Activated CD8-positive, alpha-beta T cell treated with anti-CD3 and anti-CD28 coated beads for 36 hours (primary cell): Measurements from ENCODE around the gene CYP4F8. TPM values are rescaled to one million over a fixed set of nuclear protein-coding genes. Genes with fewer than 3 reads are reported as not detected.
"Not testable (repeated sequence)": the region's sequence is repeated elsewhere in the genome, so short reads cannot be mapped to it uniquely, and the experiment has no call there.

Experiments used
- ATAC-seq: fragments of 200-7000 bp; cut with Tn5 transposase; one replicate; pipeline ENCODE4 v1.10.0; 2021; ENCODE audit warnings: mild to moderate bottlenecking, moderate library complexity
- CTCF ChIA-PET: fragments of 350-600 bp; sonication (Branson Sonifier 250); formaldehyde crosslinking; loops from one replicate; lab custom pipeline; 2021; ENCODE audit warnings: antibody characterized with exemption; lab: Charles Lee
- POLR2A ChIA-PET: fragments of 350-600 bp; sonication (Branson Sonifier 250); formaldehyde crosslinking; loops from one replicate; lab custom pipeline; 2021; ENCODE audit warnings: antibody characterized with exemption; lab: Charles Lee
- DNase-seq: peaks from one replicate; pipeline ENCODE4 v3.0.0-alpha.2; 2020
- H3K27ac Mint-ChIP-seq: one replicate; pipeline ENCODE4 v1.8.0; 2021; ENCODE audit warnings: mild to moderate bottlenecking, mixed read lengths
- H3K27me3 Mint-ChIP-seq: one replicate; pipeline ENCODE4 v1.8.0; 2021; ENCODE audit warnings: mixed read lengths
- H3K36me3 Mint-ChIP-seq: one replicate; pipeline ENCODE4 v1.8.0; 2021; ENCODE audit warnings: low read depth, mixed read lengths
- H3K4me1 Mint-ChIP-seq: one replicate; pipeline ENCODE4 v1.8.0; 2021; ENCODE audit warnings: low read depth, mixed read lengths
- H3K4me3 Mint-ChIP-seq: one replicate; pipeline ENCODE4 v1.8.0; 2021; ENCODE audit warnings: mild to moderate bottlenecking, moderate library complexity, mixed read lengths
- H3K9me3 Mint-ChIP-seq: one replicate; pipeline ENCODE4 v1.8.0; 2021; ENCODE audit warnings: mixed read lengths
- CTCF ChIP-seq: fragments of 200-600 bp; IDR thresholded peaks from one replicate; pipeline ENCODE4 v1.8.0; 2022; ENCODE audit warnings: antibody characterized with exemption, mild to moderate bottlenecking
- intact Hi-C: fragments of 100-400 bp; cut with micrococcal nuclease; formaldehyde crosslinking; loops from one replicate; pipeline ENCODE4 v1.10.0; 2022
- total RNA-seq, 2 experiments: library from RNA; stranded (reverse); gene quantifications; one replicate each; pipeline ENCODE4 v1.2.3, GENCODE V29; 2021

Gene CYP4F8
- total RNA-seq, 2 experiments from 2014 or later = not detected

- ChIA-PET POLR2A (no interaction called here), CTCF (no interaction called here)
- no peak overlapping the region for H3K4me3 Mint-ChIP-seq
- no peak for ATAC-seq
- no peaks in the 10 kb centered on the region for H3K36me3 Mint-ChIP-seq
- no peak for TF ChIP-seq CTCF
- H3K9me3 Mint-ChIP-seq = no peaks in the 10 kb centered on the region
- no peak for DNase-seq
- H3K27ac Mint-ChIP-seq = no peak overlapping the region
- intact Hi-C loops = no loop called here
- H3K4me1 Mint-ChIP-seq = no peaks in the 10 kb centered on the region
- H3K27me3 Mint-ChIP-seq = no peaks in the 10 kb centered on the region
These were observed 27.8 kb downstream of the CYP4F8 start for GRCh38 chr19:15642807-15643206.

- Mint-ChIP-seq H3K27me3 (no peaks in the 10 kb centered on the region), H3K4me3 (no peak overlapping the region), H3K36me3 (no peaks in the 10 kb centered on the region), H3K9me3 (no peaks in the 10 kb centered on the region), H3K27ac (no peak overlapping the region), H3K4me1 (no peaks in the 10 kb centered on the region)
- no peak for TF ChIP-seq CTCF
- POLR2A ChIA-PET = no interaction called here
- DNase-seq (no peak), ATAC-seq (no peak)
- intact Hi-C loops = no loop called here
- CTCF ChIA-PET = no interaction called here
These were observed 28.4 kb downstream of the CYP4F8 start for GRCh38 chr19:15643387-15643786.

- no peaks in the 10 kb centered on the region for H3K9me3 Mint-ChIP-seq
- no peak overlapping the region for H3K4me3 Mint-ChIP-seq
- intact Hi-C loops = no loop called here
- ChIA-PET POLR2A (no interaction called here), CTCF (no interaction called here)
- ATAC-seq (no peak), DNase-seq (no peak)
- H3K4me1 Mint-ChIP-seq = no peaks in the 10 kb centered on the region
- no peaks in the 10 kb centered on the region for H3K27me3 Mint-ChIP-seq
- no peak for TF ChIP-seq CTCF
- H3K27ac Mint-ChIP-seq = no peak overlapping the region
- H3K36me3 Mint-ChIP-seq = no peaks in the 10 kb centered on the region
These were observed 29.2 kb downstream of the CYP4F8 start for GRCh38 chr19:15644066-15644741.

- Mint-ChIP-seq H3K4me3 (no peak overlapping the region), H3K27me3 (no peaks in the 10 kb centered on the region), H3K4me1 (no peaks in the 10 kb centered on the region), H3K36me3 (no peaks in the 10 kb centered on the region), H3K9me3 (no peaks in the 10 kb centered on the region), H3K27ac (no peak overlapping the region)
- ATAC-seq (no peak), DNase-seq (no peak)
- intact Hi-C loops = no loop called here
- TF ChIP-seq CTCF = no peak
- ChIA-PET CTCF (no interaction called here), POLR2A (no interaction called here)
These were observed 29.8 kb downstream of the CYP4F8 start for GRCh38 chr19:15644816-15645215.

GRCh38 chr19:15649526-15649925, 34.5 kb downstream of the CYP4F8 start:
- ATAC-seq (no peak), DNase-seq (no peak)
- CTCF ChIA-PET = interaction anchor here (2.2 kb wide), 1 partner anchor 20 kb away, joined by 7 read pairs; no protein-coding TSS in a partner anchor
- H3K4me1 Mint-ChIP-seq = no peaks in the 10 kb centered on the region
- no peaks in the 10 kb centered on the region for H3K36me3 Mint-ChIP-seq
- peaks cover 13% of the 10 kb centered on the region for H3K27me3 Mint-ChIP-seq
- POLR2A ChIA-PET = no interaction called here
- H3K9me3 Mint-ChIP-seq = no peaks in the 10 kb centered on the region
- H3K4me3 Mint-ChIP-seq = no peak overlapping the region
- intact Hi-C loops = no loop called here
- H3K27ac Mint-ChIP-seq = no peak overlapping the region
- no peak for TF ChIP-seq CTCF

- DNase-seq, intact Hi-C loops, POLR2A ChIA-PET, H3K27ac Mint-ChIP-seq, H3K4me1 Mint-ChIP-seq, ATAC-seq, H3K4me3 Mint-ChIP-seq, H3K9me3 Mint-ChIP-seq, H3K36me3 Mint-ChIP-seq: not testable (repeated sequence)
- peaks cover 19% of the 10 kb centered on the region for H3K27me3 Mint-ChIP-seq
- CTCF ChIA-PET = interaction anchor here (2.2 kb wide), 1 partner anchor 20 kb away, joined by 7 read pairs; no protein-coding TSS in a partner anchor
These were observed 35.1 kb downstream of the CYP4F8 start for GRCh38 chr19:15650123-15650522.
